ENCODE results near the gene CHCHD5.
"Not testable (repeated sequence)": the region's sequence is repeated elsewhere in the genome, so short reads cannot be mapped to it uniquely, and the experiment has no call there.

The CHCHD5 gene

GRCh38 chr2:112602917-112603316, 18.5 kb downstream of the CHCHD5 start:
- Histone ChIP-seq H3K9me3 (ENCODE audit: control insufficient read depth, insufficient read depth, low read length) (no peaks in the 10 kb centered on the region), H3K9ac (ENCODE audit: low read depth, low read length) (no peak overlapping the region), H3K4me1 (ENCODE audit: insufficient read depth, low read length) (0 out of 2 replicates have a peak, but pooled peaks cover 4% of the 10 kb centered on the region), H3K36me3 (ENCODE audit: insufficient read depth, low read length) (no peaks in the 10 kb centered on the region)

DNA sequence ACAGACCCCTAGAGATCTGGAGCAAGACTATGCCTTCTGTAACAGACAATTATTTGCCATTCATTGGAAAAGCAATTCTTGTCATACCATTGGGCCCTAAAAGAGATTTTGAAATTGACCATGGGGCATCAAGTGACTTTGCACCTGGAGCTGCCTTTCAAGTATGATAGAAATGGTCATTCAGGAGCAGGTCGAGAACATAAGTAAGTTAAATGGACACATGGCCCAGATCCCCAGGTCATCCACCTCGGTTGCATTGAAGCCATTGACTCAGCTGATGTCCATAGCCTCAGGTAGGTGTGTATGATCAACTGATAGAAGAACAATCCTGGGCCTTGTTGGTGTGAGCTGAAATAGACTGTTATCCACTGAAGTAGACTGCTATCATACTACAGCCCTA, 19.3 kb downstream of the CHCHD5 start:
- Histone ChIP-seq H3K9ac (ENCODE audit: low read depth, low read length) (no peak overlapping the region), H3K36me3 (ENCODE audit: insufficient read depth, low read length) (no peaks in the 10 kb centered on the region), H3K4me1 (ENCODE audit: insufficient read depth, low read length) (0 out of 2 replicates have a peak, but pooled peaks cover 4% of the 10 kb centered on the region), H3K9me3 (ENCODE audit: control insufficient read depth, insufficient read depth, low read length) (no peaks in the 10 kb centered on the region)

GRCh38 chr2:112604952-112605351, 20.5 kb downstream of the CHCHD5 start:
- H3K9me3 ChIP-seq (ENCODE audit: control insufficient read depth, insufficient read depth, low read length): no peaks in the 10 kb centered on the region
- H3K9ac ChIP-seq (ENCODE audit: low read depth, low read length): no peak overlapping the region
- 0 out of 2 replicates have a peak, but pooled peaks cover 4% of the 10 kb centered on the region for H3K4me1 ChIP-seq (ENCODE audit: insufficient read depth, low read length)
- no peaks in the 10 kb centered on the region for H3K36me3 ChIP-seq (ENCODE audit: insufficient read depth, low read length)

DNA sequence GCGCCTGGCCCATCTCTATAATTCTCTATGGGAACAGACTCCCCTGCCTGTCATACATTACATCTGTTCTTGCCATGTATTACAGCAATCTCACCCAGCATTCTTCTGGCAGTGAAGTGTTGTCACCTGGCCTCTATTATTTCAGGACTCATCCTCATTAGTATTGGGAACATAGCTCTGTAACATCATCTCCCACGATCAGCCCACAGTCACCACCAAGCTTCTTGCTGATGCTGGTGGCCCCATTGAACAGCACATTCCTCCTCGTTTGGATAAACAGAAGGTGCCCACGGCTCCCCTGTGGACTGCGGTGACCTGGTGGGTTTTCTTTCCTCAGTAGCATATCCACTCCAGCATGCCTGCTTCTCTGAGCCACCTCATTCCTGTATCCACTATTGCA, 21.5 kb downstream of the CHCHD5 start:
- Histone ChIP-seq H3K36me3 (ENCODE audit: insufficient read depth, low read length) (no peaks in the 10 kb centered on the region), H3K9ac (ENCODE audit: low read depth, low read length) (no peak overlapping the region), H3K4me1 (ENCODE audit: insufficient read depth, low read length) (0 out of 2 replicates have a peak, but pooled peaks cover 4% of the 10 kb centered on the region), H3K9me3 (ENCODE audit: control insufficient read depth, insufficient read depth, low read length) (no peaks in the 10 kb centered on the region)

DNA sequence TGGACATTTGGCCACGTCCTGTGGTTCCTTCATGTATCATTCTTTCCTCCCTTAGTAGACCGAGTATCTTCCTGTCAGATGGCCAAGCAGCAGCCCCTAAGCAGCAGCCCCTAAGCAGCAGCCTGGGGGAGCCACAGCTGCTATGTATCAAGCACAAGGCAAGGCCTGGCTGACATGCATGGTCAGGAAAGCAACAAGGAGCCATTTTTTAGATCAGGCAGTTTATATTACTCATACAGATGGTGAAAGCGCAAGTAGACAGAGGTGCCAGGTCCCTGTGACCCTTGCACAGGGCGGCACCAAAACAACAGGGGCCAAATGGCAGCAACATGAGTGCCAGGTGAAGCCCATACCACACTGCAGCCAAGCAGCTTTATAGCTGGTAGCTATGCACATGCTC, 22.1 kb downstream of the CHCHD5 start:
- Histone ChIP-seq H3K9ac (ENCODE audit: low read depth, low read length) (no peak overlapping the region), H3K4me1 (ENCODE audit: insufficient read depth, low read length) (0 out of 2 replicates have a peak, but pooled peaks cover 4% of the 10 kb centered on the region), H3K9me3 (ENCODE audit: control insufficient read depth, insufficient read depth, low read length) (no peaks in the 10 kb centered on the region), H3K36me3 (ENCODE audit: insufficient read depth, low read length) (no peaks in the 10 kb centered on the region)

DNA sequence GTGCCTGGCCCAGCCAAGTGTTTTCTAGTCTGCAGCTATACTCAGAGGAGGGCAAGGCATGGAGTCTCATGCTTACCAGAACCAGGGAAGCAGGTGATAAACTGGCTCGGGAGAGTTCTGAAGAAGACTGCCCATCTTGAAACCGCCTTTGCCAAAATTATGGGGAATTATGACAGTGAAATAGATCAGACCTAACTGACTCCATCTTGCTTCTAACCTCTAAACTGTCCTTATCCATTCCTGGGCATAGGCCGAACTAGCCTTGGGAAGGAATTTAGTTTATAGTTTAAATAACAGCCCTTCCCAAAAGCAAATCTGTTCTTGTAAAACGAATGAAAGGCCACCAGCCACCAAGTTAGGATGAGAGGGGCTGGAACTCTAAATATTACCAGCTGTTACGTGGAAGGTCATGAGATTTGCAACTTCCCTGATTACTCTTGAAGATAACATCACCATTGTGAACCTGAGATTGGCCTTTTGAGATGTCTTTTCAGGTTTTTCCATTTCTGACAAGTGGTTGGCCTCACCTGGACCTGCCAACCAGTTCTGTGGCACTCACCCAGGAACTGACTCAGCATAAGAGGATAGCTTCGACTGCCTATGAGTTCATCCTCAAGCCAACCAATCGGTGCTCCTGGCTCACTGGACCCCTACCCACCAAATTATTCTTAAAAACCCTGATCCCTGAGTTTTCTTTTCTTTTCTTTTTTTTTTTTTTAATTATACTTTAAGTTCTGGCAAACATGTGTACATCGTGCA, 23.4 kb downstream of the CHCHD5 start:
- no peak overlapping the region for H3K9ac ChIP-seq (ENCODE audit: low read depth, low read length)
- H3K36me3 ChIP-seq (ENCODE audit: insufficient read depth, low read length): no peaks in the 10 kb centered on the region
- no peaks in the 10 kb centered on the region for H3K9me3 ChIP-seq (ENCODE audit: control insufficient read depth, insufficient read depth, low read length)
- H3K4me1 ChIP-seq (ENCODE audit: insufficient read depth, low read length): 0 out of 2 replicates have a peak, but pooled peaks cover 4% of the 10 kb centered on the region

DNA sequence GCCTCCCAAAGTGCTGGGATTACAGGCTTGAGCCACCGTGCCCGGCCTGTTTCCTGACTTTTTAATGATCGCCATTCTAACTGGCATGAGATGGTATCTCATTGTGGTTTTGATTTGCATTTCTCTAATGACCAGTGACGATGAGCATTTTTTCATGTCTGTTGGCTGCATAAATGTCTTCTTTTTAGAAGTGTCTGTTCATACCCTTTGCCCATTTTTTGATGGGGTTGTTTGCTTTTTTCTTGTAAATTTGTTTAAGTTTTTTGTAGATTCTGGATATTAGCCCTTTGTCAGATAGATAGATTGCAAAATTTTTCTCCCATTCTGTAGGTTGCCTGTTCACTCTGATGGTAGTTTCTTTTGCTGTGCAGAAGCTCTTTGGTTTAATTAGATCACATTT, 24.9 kb downstream of the CHCHD5 start:
- not testable (repeated sequence) for H3K4me1 ChIP-seq (ENCODE audit: insufficient read depth, low read length); H3K36me3 ChIP-seq (ENCODE audit: insufficient read depth, low read length); H3K9ac ChIP-seq (ENCODE audit: low read depth, low read length); H3K9me3 ChIP-seq (ENCODE audit: control insufficient read depth, insufficient read depth, low read length)

DNA sequence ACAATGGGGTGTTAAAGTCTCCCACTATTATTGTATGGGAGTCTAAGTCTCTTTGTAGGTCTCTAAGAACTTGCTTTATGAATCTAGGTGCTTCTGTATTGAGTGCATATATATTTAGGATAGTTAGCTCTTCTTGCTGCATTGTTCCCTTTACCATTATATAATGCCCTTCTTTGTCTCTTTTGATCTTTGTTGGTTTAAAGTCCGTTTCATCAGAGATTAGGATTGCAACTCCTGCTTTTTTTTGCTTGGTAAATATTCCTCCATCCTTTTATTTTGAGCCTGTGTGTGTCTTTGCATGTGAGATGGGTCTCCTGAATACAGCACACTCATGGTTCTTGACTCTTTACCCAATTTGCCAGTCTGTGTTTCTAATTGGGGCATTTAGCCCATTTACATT, 27.9 kb downstream of the CHCHD5 start:
- H3K9me3 ChIP-seq (ENCODE audit: control insufficient read depth, insufficient read depth, low read length); H3K36me3 ChIP-seq (ENCODE audit: insufficient read depth, low read length); H3K9ac ChIP-seq (ENCODE audit: low read depth, low read length): not testable (repeated sequence)
- H3K4me1 ChIP-seq (ENCODE audit: insufficient read depth, low read length): peaks cover 14% of the 10 kb centered on the region; the same call in 1 of the 2 replicates

- Histone ChIP-seq H3K36me3 (ENCODE audit: insufficient read depth, low read length) (no peaks in the 10 kb centered on the region), H3K9ac (ENCODE audit: low read depth, low read length) (peak overlapping the region; percentile 5; the same call in 1 of the 2 replicates), H3K9me3 (ENCODE audit: control insufficient read depth, insufficient read depth, low read length) (no peaks in the 10 kb centered on the region), H3K4me1 (ENCODE audit: insufficient read depth, low read length) (peaks cover 14% of the 10 kb centered on the region; the same call in 1 of the 2 replicates)
Observed at GRCh38 chr2:112614201-112614840, 29.9 kb downstream of the CHCHD5 start.

DNA sequence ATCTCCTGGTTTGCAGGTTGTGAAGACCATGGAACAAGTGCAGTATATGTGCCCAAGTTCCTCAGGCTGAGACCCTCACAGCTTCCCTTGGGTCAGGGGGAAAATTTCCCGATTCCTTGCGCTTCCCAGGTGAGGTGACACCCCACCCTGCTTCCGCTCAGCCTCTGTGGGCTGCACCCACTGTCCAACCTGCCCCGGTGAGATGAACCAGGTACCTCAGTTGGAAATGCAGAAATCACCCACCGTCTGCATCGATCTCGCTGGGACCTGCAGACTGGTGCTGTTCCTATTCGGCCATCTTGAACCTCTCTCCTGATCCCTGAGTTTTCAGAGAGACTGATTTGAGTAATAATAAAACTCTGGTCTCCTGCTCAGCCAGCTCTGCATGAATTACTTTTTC, 30.6 kb downstream of the CHCHD5 start:
- Histone ChIP-seq H3K9me3 (ENCODE audit: control insufficient read depth, insufficient read depth, low read length) (no peaks in the 10 kb centered on the region), H3K36me3 (ENCODE audit: insufficient read depth, low read length) (no peaks in the 10 kb centered on the region), H3K4me1 (ENCODE audit: insufficient read depth, low read length) (peaks cover 14% of the 10 kb centered on the region; the same call in 1 of the 2 replicates), H3K9ac (ENCODE audit: low read depth, low read length) (0 out of 2 replicates have a peak overlapping the region, but pooled peaks have one; percentile 3)

GRCh38 chr2:112615798-112616197, 31.4 kb downstream of the CHCHD5 start:
- H3K9ac ChIP-seq (ENCODE audit: low read depth, low read length); H3K36me3 ChIP-seq (ENCODE audit: insufficient read depth, low read length); H3K9me3 ChIP-seq (ENCODE audit: control insufficient read depth, insufficient read depth, low read length): not testable (repeated sequence)
- H3K4me1 ChIP-seq (ENCODE audit: insufficient read depth, low read length): peaks cover 14% of the 10 kb centered on the region; the same call in 1 of the 2 replicates

GRCh38 chr2:112618383-112618782, 34.0 kb downstream of the CHCHD5 start:
- no peak overlapping the region for H3K9ac ChIP-seq (ENCODE audit: low read depth, low read length)

GRCh38 chr2:112621790-112622527, 37.5 kb downstream of the CHCHD5 start:
- no peak overlapping the region for H3K9ac ChIP-seq (ENCODE audit: low read depth, low read length)
- H3K9me3 ChIP-seq (ENCODE audit: control insufficient read depth, insufficient read depth, low read length): no peaks in the 10 kb centered on the region
- no peaks in the 10 kb centered on the region for H3K36me3 ChIP-seq (ENCODE audit: insufficient read depth, low read length)
- no peaks in the 10 kb centered on the region; the same call in 1 of the 2 replicates for H3K4me1 ChIP-seq (ENCODE audit: insufficient read depth, low read length)

More at GRCh38 chr2:112618383-112618782, 34.0 kb downstream of the CHCHD5 start:
- H3K36me3 ChIP-seq (ENCODE audit: insufficient read depth, low read length): no peaks in the 10 kb centered on the region
- H3K4me1 ChIP-seq (ENCODE audit: insufficient read depth, low read length): peaks cover 14% of the 10 kb centered on the region; the same call in 1 of the 2 replicates
- no peaks in the 10 kb centered on the region for H3K9me3 ChIP-seq (ENCODE audit: control insufficient read depth, insufficient read depth, low read length)

DNA sequence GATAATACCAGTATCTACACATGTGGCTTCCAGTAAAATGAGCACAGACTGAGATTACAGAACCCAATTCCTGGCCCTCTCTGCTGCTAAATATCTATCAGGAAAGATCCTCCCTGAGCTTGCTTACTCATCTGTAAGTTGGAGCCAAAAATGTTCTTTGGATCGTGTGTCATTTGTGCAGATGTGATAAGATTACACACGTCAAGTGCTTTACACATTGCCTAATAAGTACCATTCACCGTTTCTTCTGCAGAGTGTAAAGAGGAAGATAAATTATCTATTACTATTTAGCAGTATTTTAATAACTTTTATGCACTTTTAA, 38.1 kb downstream of the CHCHD5 start:
- no peaks in the 10 kb centered on the region for H3K9me3 ChIP-seq (ENCODE audit: control insufficient read depth, insufficient read depth, low read length)
- H3K9ac ChIP-seq (ENCODE audit: low read depth, low read length): no peak overlapping the region
- H3K36me3 ChIP-seq (ENCODE audit: insufficient read depth, low read length): no peaks in the 10 kb centered on the region
- H3K4me1 ChIP-seq (ENCODE audit: insufficient read depth, low read length): no peaks in the 10 kb centered on the region; the same call in 1 of the 2 replicates

All from ES-I3 (cell line).